GM04503 (cell line): Measurements from ENCODE around the gene FRMD4B.

Experiments
- DNase-seq: peaks from one replicate; pipeline ENCODE4 v3.0.0-alpha.2; 2012; ENCODE audit warnings: low read depth

The FRMD4B gene

DNA sequence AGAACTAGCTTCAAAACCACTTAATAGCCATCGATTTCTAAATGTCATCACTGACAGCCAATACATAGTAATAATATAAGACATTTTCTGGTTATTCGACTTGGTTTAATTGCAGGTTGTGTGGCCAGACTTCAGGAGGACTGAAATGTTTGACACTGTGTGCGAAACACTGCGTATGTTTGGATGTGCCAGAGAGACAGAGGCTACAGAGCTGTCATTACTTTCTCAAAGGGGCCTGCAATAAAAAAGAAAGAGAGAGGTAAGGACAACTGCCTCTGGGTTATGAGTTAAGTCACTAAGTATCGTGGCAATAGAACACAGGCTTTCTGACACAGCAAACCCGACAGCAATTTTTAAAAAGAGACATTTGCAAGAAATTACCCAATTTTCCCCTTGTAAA lies 264.4 kb downstream of the FRMD4B start:
- no peak for DNase-seq

DNA sequence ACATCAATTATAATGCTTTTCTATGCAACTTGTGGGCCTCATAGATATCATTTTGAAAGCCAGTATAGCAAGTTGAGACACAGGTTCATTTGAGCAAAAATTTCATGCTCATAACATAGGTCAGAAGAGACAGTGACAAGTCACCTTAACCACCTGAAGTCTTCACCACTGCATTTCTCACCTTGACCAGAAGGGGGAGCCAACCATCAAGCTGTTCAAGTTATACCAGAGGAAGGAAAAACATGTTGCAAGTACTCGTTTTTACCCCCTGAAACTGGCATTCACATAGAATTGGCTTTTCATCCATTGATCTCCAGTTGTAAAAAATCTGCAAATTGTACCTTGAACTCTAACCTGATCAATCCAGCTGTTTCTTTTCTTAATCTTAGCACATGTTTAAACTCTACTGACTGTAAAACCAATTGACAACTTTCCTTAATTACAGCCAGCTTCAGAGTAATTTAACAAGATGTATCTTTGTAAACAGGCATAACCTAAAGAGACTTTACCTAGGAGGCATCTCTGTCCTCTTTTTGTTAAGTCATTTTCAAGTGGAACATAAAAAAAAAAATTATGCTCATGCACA lies 264.9 kb downstream of the FRMD4B start:
- DNase-seq = no peak
